Ovary (tissue), 3 donors: ENCODE data around the gene RHOV.

ENCODE experiments used
- CTCF ChIP-seq, 3 donors: fragments of 450-650 bp in 2 of 3; fragments of 200-600 bp in 1 of 3; IDR thresholded peaks; one replicate each; pipeline versions ENCODE4 v1.5.1 to v1.8.0; 2016 to 2022; ENCODE audit warnings: antibody characterized with exemption in 3 of 3, mild to moderate bottlenecking in 1 of 3
- EP300 ChIP-seq: sonication (generic); formaldehyde crosslinking; IDR thresholded peaks from one replicate; pipeline ENCODE4 v1.6.1; 2017; ENCODE audit warnings: antibody characterized with exemption
- POLR2A ChIP-seq: fragments of 450-650 bp; IDR thresholded peaks from one replicate; pipeline ENCODE4 v1.6.1; 2017; ENCODE audit warnings: antibody characterized with exemption, mild to moderate bottlenecking, moderate library complexity
- donor health status: DM: no; HTN: no; CAD: no.

GRCh38 chr15:40858706-40859105 lies 15.3 kb downstream of the RHOV start:
- TF ChIP-seq POLR2A = no peak
- TF ChIP-seq CTCF (IDR thresholded peaks at IDR 0.05) = no peak
- TF ChIP-seq EP300 = no peak
